HL-60/S4 (cell line): Measurements from ENCODE around the gene ZBTB7C.

Source experiments
- in situ Hi-C: fragments of 300-500 bp; cut with MboI; formaldehyde crosslinking; loops from 2 replicates; pipeline ENCODE4 v1.14.3; 2022; ENCODE audit warnings: low sequenced_read_pairs

Gene ZBTB7C

GRCh38 chr18:48356151-48356745, 52.9 kb downstream of the ZBTB7C start:
- in situ Hi-C loops = no loop called here

GRCh38 chr18:48355276-48356115, 53.7 kb downstream of the ZBTB7C start:
- in situ Hi-C loops = no loop called here

GRCh38 chr18:48354746-48355260, 54.4 kb downstream of the ZBTB7C start:
- in situ Hi-C loops = no loop called here

- in situ Hi-C loops = no loop called here
These were observed 57.0 kb downstream of the ZBTB7C start for GRCh38 chr18:48352051-48352755.

GRCh38 chr18:48351216-48352050, 57.8 kb downstream of the ZBTB7C start:
- in situ Hi-C loops = no loop called here

GRCh38 chr18:48348739-48349138, 60.4 kb downstream of the ZBTB7C start:
- in situ Hi-C loops = no loop called here

- in situ Hi-C loops = no loop called here
These were observed 61.3 kb downstream of the ZBTB7C start for GRCh38 chr18:48347756-48348326.

GRCh38 chr18:48345596-48345995, 63.6 kb downstream of the ZBTB7C start:
- in situ Hi-C loops = no loop called here

- in situ Hi-C loops = no loop called here
These were observed 66.6 kb downstream of the ZBTB7C start for GRCh38 chr18:48342581-48342980.

GRCh38 chr18:48342125-48342524, 67.1 kb downstream of the ZBTB7C start:
- in situ Hi-C loops = no loop called here

GRCh38 chr18:48340560-48340959, 68.6 kb downstream of the ZBTB7C start:
- in situ Hi-C loops = no loop called here

- in situ Hi-C loops = no loop called here
These were observed 69.5 kb downstream of the ZBTB7C start for GRCh38 chr18:48339692-48340091.

GRCh38 chr18:48338915-48339314, 70.3 kb downstream of the ZBTB7C start:
- in situ Hi-C loops = no loop called here

- in situ Hi-C loops = no loop called here
These were observed 72.1 kb downstream of the ZBTB7C start for GRCh38 chr18:48337053-48337452.

- in situ Hi-C loops = no loop called here
These were observed 72.9 kb downstream of the ZBTB7C start for GRCh38 chr18:48336332-48336731.

GRCh38 chr18:48335829-48336228, 73.4 kb downstream of the ZBTB7C start:
- in situ Hi-C loops = no loop called here

- in situ Hi-C loops = no loop called here
These were observed 74.3 kb downstream of the ZBTB7C start for GRCh38 chr18:48334845-48335244.

- in situ Hi-C loops = no loop called here
These were observed 75.6 kb downstream of the ZBTB7C start for GRCh38 chr18:48333563-48333962.

- in situ Hi-C loops = no loop called here
These were observed 78.9 kb downstream of the ZBTB7C start for GRCh38 chr18:48330016-48330991.
